Tibial artery (tissue), 4 donors: Measurements from ENCODE around the gene TEKT2.
A peak's percentile ranks its signal among the peaks of the same experiment; 100 is the strongest.

Experiments
- DNase-seq, 2 donors: peaks; one replicate each; pipeline ENCODE4 v3.0.0-alpha.2; 2019
- H3K27ac ChIP-seq, 2 donors: fragments of 200-600 bp; sonication (generic) in 1 of 2; 1 replicate in 1 of 2; 2 replicates in 1 of 2; pipeline ENCODE4 v1.5.1; 2018 to 2019; ENCODE audit warnings: mild to moderate bottlenecking in 1 of 2
- H3K27me3 ChIP-seq, 2 donors: fragments of 200-600 bp; sonication (generic) in 1 of 2; one replicate each; pipeline versions ENCODE4 v1.5.1 to v1.6.0; 2016 to 2019
- H3K36me3 ChIP-seq, 3 donors: fragments of 200-600 bp; sonication (generic) in 2 of 3; one replicate each; pipeline ENCODE4 v1.5.1; 2016 to 2019; ENCODE audit warnings: mild to moderate bottlenecking in 2 of 3
- H3K4me1 ChIP-seq, 4 donors: fragments of 200-600 bp; sonication (generic) in 2 of 4; 1 replicate in 3 of 4; 2 replicates in 1 of 4; pipeline ENCODE4 v1.5.1; 2016 to 2019
- H3K4me3 ChIP-seq, 2 donors: fragments of 200-600 bp; sonication (generic) in 1 of 2; 1 replicate in 1 of 2; 2 replicates in 1 of 2; pipeline ENCODE4 v1.5.1; 2018 to 2019; ENCODE audit warnings: mild to moderate bottlenecking in 2 of 2
- H3K9me3 ChIP-seq, 3 donors: fragments of 200-600 bp; sonication (generic) in 1 of 3; one replicate each; pipeline ENCODE4 v1.5.1; 2016 to 2019
- CTCF ChIP-seq, 2 experiments: fragments of 200-600 bp in 1 of 2; fragments of 450-650 bp in 1 of 2; IDR thresholded peaks; one replicate each; pipeline ENCODE4 v1.5.1; 2017 to 2019; ENCODE audit warnings: antibody characterized with exemption in 2 of 2, mild to moderate bottlenecking in 1 of 2, moderate library complexity in 1 of 2
- intact Hi-C: fragments of 100-400 bp; cut with DNase I; formaldehyde crosslinking; loops from one replicate; pipeline ENCODE4 v1.15.0; 2023; ENCODE audit warnings: low total_unique reads

The TEKT2 gene

GRCh38 chr1:36083635-36084496, at the start of gene TEKT2:
Gene TEKT2, plus strand, starts transcription at chr1:36084094. Its CDS starts 828 bp downstream, at chr1:36084922.
- Histone ChIP-seq H3K9me3 (no peaks in the 10 kb centered on the region), H3K27ac (no peak within 1 kb of the TSS), H3K4me3 (peak within 1 kb of the TSS; percentile 29 to 51), H3K4me1 (peaks cover 0 to 22% (median 17%) of the 10 kb centered on the region in 4 donors), H3K27me3 (peaks cover 0 to 42% of the 10 kb centered on the region in 2 donors), H3K36me3 (no peaks in the 10 kb centered on the region)
- no peak for TF ChIP-seq CTCF (IDR thresholded peaks at IDR 0.05)
- DNase-seq = no peak
- intact Hi-C loops = no loop called here

DNA sequence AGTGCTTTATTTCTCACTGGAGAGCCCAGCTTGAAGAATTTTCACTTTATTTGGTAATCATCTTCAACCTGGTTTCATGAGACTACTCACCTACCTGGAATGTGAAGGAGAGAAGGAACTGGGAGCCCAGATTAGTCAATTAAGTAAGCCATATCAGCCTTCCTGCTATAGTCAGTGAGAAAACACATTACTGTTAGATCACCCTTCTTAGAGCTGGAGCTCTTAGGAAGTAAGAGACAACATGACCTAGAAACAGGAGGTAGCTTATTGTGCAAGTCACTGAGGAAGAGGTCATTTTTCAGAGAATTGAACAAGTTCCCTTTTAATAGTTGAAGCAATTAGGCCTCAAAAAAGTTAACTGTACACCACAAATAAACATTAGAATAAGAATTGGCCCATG, 49.2 kb upstream of the TEKT2 start:
- Histone ChIP-seq H3K4me3 (no peak overlapping the region), H3K4me1 (no peaks in the 10 kb centered on the region), H3K27me3 (no peaks in the 10 kb centered on the region), H3K27ac (no peak overlapping the region), H3K36me3 (peaks cover 33 to 89% (median 43%) of the 10 kb centered on the region in 3 donors), H3K9me3 (no peaks in the 10 kb centered on the region)
- TF ChIP-seq CTCF (IDR thresholded peaks at IDR 0.05) = no peak
- intact Hi-C loops = no loop called here
- DNase-seq = no peak

DNA sequence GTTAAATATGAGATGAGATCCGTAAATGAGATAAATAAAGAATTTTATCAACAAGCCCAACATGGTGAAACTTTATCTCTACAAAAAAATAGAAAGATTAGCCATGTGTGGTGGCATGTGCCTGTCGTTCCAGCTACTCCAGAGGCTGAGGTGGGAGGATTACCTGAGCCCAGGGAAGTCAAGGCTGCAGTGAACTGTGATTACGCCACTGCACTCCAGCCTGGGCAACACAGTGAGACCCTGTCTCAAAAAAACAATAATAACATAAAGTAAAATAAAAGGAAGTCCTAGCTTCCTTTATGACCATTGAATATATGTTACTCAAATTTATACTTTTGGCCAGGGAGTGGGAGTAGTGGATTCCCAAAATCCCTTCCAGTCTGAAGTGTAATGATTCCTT, 48.7 kb upstream of the TEKT2 start:
- Histone ChIP-seq H3K36me3 (peaks cover 37 to 89% (median 47%) of the 10 kb centered on the region in 3 donors), H3K9me3 (no peaks in the 10 kb centered on the region), H3K4me1 (no peaks in the 10 kb centered on the region), H3K27me3 (no peaks in the 10 kb centered on the region), H3K27ac (no peak overlapping the region), H3K4me3 (no peak overlapping the region)
- intact Hi-C loops = no loop called here
- no peak for DNase-seq
- TF ChIP-seq CTCF (IDR thresholded peaks at IDR 0.05) = no peak

DNA sequence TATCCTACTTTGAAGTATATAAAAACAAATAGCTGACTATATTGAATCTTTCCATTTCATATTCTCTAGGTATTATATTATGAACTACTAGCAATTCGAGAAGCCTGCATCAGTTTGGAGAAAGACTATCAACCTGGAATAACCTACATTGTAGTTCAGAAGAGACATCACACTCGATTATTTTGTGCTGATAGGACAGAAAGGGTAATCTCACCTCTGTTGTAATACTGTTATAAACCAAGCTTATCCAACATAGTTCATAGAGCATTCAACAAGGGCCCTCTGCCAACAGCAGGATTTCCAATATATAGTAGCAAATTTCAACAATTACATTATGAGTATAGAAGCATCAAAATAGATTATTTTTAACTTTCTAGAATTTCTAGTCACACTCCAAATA, 43.7 kb upstream of the TEKT2 start:
- DNase-seq = no peak
- no peak for TF ChIP-seq CTCF (IDR thresholded peaks at IDR 0.05)
- Histone ChIP-seq H3K4me1 (no peaks in the 10 kb centered on the region), H3K27ac (no peak overlapping the region), H3K36me3 (peaks cover 67 to 93% (median 70%) of the 10 kb centered on the region in 3 donors), H3K9me3 (no peaks in the 10 kb centered on the region), H3K4me3 (no peak overlapping the region), H3K27me3 (no peaks in the 10 kb centered on the region)
- intact Hi-C loops = no loop called here

GRCh38 chr1:36051821-36052220, 32.1 kb upstream of the TEKT2 start:
- Histone ChIP-seq H3K4me1 (no peaks in the 10 kb centered on the region), H3K27ac (no peak overlapping the region), H3K27me3 (no peaks in the 10 kb centered on the region), H3K36me3 (peaks cover 23 to 62% (median 50%) of the 10 kb centered on the region in 3 donors), H3K9me3 (no peaks in the 10 kb centered on the region), H3K4me3 (no peak overlapping the region)
- intact Hi-C loops = no loop called here
- TF ChIP-seq CTCF (IDR thresholded peaks at IDR 0.05) = no peak
- no peak for DNase-seq
